GM21717 (cell line): ENCODE results near the gene GVQW3.
"Not testable (repeated sequence)": the region's sequence is repeated elsewhere in the genome, so short reads cannot be mapped to it uniquely, and the experiment has no call there.

Source experiments
- ATAC-seq: cut with Tn5 transposase; IDR thresholded peaks from one replicate; pipeline ENCODE4 v1.9.1; 2021; ENCODE audit warnings: mild to moderate bottlenecking, moderate library complexity; ENCODE audit not compliant: unreplicated experiment

Gene GVQW3

DNA sequence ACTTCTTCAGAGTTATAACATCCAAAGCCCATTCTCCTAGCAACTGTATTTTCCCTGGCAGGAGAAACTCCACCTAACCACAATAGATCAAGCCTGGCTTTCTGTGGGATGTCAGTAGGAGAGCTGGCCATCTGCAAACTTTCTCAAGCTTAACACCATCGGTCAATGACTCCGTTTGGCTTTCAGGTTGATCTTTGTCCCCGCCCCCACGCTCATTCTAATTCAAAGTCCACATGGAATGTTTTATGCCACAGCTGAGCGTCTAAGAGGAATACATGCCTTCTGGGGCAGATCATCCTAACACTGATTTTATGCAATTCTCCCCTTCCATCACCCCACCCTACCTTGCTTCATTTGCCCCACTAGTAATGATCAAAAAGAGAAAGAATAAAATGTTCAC, 4.8 kb downstream of the GVQW3 start:
- no peak for ATAC-seq

DNA sequence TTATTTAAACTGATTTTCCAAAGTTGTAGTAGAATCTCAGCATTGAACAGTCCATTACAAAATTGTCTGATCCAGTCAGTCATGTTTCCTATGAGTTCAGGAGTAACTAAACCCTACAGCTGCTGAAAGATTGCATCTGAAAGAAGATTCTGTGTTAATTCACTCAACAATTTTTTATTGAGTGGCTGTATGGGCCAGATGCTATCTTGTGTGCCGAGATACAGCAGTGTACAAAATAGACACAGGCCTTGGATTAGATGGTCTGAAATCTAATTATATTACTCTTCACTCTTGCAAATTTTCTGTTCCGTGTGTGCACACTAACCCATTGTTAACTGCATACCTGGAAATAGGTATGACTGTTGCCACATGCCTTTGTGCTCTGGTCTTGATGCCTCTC, 7.3 kb downstream of the GVQW3 start:
- no peak for ATAC-seq

DNA sequence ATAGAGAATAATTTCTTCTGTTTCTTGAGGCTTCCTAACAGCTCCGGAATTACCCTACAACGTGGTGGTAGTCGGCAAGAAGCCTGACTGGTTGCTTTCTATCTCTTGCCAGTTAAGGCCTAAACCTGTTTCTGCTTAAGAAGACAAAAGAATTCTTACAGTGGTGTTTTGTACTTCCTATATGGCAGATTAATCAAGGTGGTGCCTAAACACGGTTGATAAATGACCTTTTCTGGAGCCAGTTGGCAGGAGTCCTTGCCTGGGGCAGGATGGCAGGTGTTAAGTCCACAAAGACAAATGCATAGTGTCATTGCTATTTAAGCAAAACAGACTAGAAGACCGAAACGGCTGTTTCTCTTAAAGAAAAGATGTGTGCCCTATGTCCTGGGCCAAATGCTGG, 9.9 kb downstream of the GVQW3 start:
- no peak for ATAC-seq

DNA sequence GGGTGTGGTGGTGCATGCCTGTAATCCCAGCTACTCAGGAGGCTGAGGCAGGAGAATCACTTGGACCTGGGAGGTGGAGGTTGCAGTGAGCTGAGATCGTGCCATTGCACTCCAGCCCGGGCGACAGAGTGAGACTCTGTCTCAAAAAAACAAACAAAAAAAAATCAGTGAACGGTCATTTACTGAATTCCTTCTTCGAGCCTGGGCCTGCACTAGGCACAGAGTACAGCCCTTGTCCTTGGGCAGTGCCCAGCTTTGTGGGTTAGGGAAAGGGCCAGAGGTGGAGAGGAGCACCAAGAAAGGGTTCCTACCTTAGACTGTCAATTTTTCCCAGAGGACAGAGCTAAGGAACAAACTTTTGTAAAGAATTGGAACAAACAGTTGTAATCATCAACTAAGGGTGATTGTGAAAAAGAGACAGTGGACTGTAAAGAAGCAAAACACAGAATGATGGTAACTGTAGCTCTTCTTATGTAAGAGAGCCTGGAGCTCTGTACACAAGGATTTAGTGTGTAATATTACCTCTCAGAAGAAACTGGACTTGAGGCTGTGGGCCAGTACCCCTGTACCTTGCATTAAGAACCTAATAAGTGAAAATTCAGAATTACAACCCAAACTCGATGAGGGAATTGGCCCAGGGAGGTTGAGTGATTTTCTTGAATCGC, 10.8 kb downstream of the GVQW3 start:
- ATAC-seq, result no peak

DNA sequence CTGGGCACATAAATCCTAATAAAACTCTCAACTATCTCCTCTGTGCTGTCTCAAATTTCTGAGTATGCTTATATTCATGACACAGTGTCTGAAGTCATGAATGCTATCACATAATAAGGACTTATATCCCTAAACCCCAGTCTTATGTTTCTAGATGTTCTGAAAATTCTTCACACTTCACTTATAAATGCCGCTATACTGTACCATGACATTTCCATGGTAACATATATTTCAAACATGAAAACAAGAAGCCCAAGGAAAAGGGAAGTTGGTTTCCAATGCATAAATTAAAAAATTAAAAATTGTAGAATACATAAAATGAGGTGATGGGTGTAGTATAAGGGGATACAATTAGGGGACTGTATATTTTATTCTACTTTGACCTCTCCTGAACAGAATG, 11.7 kb downstream of the GVQW3 start:
- no peak for ATAC-seq

DNA sequence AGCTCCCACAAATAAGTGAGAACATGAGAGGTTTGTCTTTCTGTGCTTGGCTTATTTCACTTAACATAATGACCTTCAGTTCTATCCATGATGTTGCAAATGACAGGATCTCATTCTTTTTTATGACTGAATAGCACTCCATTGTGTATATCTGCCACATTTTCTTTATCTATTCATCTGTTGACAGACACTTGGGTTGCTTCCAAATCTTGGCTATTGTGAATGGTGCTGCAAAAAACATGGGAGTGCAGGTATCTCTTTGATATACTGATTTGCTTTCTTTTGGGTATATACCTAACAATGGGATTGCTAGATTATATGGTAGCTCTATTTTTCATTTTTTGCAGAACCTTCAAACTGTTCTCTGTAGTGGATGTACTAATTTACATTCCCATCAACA, 13.3 kb downstream of the GVQW3 start:
- ATAC-seq, result no peak

DNA sequence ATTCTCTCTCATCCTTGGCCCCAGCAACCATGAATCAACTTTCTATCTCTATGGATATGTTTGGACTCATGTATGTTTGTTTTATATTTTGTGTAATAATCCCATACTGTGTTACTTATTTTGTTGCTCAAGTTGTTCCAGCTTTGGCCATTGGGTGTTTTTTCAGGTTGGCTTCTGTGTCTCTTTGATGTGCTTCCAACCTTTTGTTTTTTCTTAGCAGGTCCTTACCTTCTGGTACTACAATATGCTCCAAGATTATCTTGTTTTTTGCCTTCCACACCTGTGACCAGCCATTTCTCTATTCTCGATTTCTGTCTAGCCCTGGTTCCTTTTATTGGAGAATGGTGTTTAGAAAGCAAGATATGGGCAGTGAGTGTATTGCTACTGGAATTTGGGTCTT, 14.2 kb downstream of the GVQW3 start:
- no peak for ATAC-seq

DNA sequence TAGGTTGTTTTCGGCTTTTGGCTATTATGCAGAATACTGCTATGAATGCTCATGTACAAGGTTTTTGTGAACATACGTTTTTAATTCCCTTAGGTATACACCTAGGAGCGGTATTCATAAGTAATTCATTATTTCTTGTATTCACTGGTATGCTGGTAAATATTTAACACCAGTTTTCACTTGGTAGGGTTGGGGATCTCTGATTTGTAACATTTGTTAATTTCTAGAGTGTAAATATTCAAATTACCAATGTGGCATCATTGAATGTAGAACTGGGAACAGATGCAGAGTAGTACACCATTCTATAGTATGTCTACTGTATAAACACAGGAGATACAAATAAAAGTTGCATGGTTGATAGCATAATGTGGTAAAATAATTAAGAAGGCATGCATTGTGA, 16.3 kb downstream of the GVQW3 start:
- no peak for ATAC-seq

DNA sequence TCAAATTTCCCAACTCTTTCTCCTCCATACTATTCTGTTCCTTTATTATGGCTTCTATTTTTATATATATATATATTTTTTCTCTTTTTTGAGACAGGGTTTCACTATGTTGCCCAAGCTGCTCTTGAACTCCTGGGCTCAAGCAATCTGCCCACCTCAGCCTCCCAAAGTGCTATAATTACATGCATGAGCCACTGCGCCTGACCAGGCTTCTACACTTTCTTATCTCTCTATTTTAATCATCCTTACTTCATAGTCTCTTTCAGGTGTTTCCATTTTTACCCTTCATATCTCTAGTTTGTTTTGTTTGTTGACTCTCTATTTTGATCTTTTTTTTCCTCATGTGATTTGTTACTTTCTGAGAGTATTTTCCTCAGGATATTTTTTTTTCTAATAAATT, 19.8 kb downstream of the GVQW3 start:
- no peak for ATAC-seq

DNA sequence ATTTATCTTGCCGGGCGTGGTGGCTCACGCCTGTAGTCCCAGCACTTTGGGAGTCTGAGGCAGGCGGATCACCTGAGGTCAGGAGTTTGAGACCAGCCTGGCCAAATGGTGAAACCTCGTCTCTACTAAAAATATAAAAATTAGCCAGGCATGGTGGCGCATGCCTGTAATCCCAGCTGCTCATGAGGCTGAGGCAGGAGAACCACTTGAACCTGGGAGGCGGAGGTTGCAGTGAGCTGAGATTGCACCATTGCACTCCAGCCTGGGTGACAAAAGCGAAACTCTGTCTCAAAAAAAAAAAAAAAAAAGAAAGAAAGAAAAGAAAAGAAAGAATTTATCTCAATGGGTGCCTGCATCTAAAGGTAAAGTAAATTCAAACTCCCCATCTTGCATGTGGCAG, 20.4 kb downstream of the GVQW3 start:
- not testable (repeated sequence) for ATAC-seq

DNA sequence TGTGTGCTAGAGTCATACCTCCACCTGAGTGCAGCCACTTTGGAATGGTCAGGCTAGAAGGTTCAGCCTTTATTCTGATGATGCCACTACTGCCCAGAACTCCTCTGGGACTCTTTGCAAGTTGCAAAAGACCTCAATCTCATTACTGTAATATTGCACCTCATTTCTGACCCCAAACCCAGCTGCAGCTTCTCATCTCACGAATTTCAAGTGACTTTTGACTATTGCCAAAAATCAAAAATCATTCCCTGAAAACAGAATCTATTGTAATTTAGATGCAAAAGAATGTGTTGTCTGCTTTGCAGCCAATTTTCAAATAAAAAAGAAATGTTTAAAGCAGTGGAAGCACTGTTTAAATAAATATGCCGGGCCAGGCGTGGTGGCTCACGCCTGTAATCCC, 25.2 kb downstream of the GVQW3 start:
- ATAC-seq, result no peak

DNA sequence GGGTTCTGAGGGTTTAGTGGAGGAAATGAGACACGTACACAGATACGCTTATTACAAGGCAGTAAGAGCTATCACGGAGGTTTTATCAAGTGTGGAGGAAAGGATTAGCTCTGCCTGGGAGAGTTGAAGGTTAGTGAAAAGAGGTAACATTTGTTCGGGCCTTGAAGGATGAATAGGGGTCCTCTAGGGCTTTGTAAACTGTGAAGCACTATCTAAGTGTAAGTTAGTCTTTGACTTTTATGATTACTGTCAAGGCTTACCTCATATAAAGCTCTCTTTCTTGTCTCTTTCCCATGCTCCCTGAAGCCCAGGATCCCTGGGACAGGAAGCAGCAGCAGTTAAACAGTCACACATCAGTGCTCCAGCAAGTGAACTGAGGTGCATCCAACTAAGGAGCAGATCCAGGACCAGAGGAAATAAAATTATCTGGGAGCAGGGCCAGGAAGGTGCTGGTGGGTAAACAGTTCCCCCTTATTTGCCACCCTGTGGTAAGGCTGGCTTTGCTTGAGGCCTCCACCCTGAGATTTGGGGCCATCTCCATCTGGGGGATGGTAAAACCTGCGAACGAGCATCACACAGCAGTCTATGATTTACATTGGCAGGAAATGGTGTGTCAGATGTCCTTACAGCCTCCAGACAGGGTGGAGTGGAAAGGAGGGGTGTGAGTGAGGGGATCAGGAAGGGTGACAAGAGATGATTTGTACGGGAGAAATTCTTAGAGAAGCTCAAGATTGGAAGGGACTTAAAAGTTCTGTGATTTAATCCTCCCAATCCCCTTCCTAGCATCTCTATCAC, 27.2 kb downstream of the GVQW3 start:
- ATAC-seq, result no peak

DNA sequence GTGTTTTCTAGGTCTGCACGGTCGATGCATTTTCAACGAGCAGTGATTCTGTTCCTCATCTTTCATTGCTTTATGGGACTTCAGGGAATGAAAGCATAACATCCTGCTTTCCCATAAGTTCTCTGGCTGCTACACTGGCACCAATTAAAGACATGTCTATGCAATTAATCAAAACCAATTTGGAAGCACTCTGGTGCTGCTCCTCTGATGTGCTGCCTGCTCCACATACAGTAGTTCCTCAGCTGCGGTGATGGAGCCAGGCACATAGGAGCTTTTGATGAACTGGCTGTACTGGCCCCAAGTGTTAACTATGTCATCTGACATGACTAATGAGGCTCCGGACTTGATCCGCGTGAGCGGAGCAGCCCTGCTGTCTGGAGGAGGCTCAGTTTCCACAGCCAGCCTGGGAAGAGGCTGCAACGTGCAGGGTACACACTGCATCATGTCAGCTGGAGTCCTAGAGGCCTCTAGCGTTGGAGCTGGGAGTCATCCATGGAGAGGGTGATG, 29.8 kb downstream of the GVQW3 start:
- ATAC-seq, result no peak

DNA sequence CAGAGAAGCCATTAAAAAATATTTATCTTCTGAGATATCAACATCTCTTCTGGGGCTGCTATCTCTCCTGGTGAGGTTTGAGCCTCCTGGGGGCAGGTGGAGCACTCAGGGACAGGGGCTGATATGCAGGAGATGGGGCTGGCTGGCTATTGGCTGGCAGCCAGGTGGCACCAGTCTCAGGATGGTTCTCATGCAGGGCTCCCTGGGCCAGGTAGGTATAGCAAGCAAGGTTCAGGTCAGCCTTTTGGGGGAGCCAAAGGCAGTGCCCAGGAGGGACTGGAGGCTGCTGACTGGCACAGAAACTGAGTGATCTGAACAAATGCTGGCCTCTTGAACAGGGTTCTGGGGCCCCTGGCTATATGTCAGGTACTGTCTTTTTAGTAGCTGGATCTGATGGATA, 34.0 kb downstream of the GVQW3 start:
- no peak for ATAC-seq

DNA sequence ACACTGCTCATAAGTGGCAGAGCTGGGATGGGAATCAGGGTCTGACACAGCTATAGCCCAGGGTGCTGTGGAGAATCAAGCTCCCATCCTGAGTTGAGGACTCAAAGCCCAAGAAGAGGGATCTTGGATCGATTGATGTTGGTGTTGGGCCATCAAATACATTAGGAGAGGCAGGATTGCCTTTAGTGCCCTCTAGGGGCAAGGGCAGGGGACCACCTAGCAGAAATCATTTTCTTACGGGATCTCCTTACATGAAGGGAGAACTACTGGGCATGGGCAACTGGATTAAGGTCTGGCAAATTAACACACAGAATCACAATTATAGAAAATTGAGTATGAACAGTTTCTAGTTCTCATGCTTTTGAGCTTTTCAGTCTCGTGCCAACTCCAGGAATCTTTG, 38.8 kb downstream of the GVQW3 start:
- ATAC-seq, result no peak

DNA sequence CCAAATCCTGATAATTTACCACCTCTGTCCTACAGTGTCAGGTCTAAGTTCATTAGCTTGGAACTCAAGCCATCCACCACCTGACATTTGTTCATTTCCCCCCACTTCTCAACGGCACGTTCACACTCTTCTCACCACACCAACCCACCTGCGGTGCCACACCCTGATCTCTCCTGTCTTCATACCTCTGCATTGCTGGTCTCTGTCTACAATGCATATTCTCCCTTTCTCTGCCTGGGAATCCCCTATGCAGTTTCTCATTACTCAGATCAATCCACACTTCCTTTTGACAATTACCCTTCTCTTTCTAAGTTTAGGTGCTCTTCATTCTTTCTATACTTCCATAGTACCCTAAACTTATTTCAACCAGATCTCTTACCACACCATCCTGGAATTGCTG, 43.3 kb downstream of the GVQW3 start:
- ATAC-seq, result peak; percentile 49

DNA sequence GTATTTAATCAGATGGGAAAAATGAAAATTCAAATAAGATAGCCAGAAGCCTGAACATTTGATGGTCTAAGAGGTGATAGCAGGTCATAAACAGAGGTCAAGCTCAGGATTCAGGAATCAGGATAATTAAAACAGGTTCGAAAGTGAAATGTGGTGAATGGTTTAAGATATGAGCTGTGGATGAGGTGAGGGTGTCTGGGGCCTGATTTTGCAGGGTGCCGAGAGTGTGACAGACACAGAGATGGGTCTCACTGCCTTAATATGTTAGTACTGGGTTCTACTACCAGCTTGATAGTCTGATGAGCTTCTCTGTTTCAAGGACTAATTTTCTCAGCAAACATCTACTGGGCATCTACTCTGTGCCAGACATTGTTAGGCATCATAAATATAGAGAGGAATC, 43.8 kb downstream of the GVQW3 start:
- ATAC-seq, result no peak

DNA sequence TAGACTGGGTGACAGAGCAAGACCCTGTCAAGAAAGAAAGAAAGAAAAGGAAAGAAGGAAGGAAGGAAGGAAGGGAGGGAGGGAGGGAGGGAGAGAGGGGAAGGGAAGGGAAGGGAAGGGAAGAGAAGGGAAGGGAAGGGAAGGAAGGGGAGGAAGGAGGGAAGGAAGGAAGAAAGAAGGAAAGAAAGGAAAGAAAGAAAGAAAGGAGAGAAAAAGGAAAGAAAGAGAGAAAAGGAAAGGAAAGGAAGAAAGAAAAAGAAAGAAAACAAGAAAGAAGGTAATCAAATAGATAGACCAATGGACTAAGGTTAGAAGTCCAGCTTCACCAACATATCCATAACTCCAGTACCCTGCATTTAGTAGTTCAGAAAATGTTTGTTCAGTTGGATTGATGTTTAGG, 45.5 kb downstream of the GVQW3 start:
- ATAC-seq, result no peak

DNA sequence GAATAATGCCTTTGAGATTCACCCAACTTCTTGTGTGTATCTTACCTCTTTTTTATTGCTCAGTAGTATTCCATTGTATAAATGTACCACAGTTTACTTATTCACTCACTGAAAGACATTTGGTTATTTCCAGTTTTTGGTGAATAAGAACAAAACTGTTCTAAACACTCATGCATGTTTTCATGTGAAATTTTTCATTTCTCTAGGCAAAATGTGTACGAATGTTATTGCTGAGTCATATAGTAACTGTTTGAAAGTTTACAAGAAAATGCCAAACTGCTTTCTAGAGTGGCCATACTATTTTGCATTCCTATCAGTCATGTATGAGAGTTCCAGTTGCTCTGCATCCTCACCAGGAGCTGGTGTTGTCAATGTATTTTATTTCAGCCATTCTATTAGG, 54.9 kb downstream of the GVQW3 start:
- ATAC-seq, result no peak

DNA sequence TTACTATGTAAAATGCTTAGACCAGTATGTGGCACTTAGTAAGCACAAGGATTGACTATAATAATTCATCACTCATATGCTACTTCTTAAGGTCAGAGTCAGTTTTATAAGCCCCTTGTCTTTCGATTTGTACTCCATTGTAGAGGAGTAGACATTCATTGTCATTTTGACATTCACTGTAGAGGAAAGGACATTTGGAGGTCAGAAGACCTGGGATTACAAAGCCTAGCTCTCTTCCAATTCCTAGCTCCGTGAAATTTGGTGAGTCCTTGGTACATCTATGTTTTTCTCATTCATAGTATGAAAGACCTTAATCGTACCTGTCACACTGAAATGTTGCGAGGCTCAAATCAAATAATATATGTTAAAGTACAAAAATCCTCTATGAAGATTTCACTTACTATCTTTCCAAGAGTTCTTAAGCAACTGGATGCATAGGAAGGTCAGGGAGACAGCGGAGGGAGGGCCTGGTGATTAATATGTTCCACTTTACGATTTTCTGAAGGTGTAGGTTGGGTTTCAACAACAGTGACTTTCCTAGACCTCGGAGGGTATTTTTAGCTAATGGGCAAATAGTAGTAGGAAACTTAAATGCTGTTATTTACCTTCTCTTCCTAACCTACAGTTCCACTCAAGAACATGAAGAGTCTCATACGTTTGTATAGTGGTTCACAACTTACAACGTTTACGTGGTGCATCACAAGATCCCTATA, 62.3 kb downstream of the GVQW3 start:
- no peak for ATAC-seq

DNA sequence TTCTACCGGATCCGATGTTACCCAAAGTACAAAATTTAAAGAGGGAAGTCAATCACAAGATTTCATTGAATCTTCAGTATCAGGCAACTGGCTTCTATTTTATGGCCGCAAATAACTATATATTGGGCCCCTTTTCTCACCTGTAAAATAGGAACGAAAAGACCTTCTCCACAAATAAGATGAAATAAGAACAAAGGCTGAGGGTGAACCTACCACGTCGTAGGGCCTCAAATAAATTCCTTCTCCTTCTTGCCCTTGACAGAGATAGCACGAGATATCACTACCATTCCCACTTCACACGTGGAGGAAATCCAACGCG, 62.9 kb downstream of the GVQW3 start:
- no peak for ATAC-seq
